HL-60/S4 treated with retinoic acid at 250 ng/mL for 4 days and 3 days (cell line): ENCODE data around the gene BMP6.

ENCODE experiments used
- in situ Hi-C: fragments of 300-500 bp; cut with MboI; formaldehyde crosslinking; loops from 2 replicates; pipeline ENCODE4 v1.7.0; 2022; ENCODE audit warnings: low sequenced_read_pairs

The BMP6 gene

GRCh38 chr6:7917729-7918128 lies 191.8 kb downstream of the BMP6 start:
- in situ Hi-C loops = no loop called here

GRCh38 chr6:7918403-7918802 lies 192.5 kb downstream of the BMP6 start:
- in situ Hi-C loops = no loop called here

DNA sequence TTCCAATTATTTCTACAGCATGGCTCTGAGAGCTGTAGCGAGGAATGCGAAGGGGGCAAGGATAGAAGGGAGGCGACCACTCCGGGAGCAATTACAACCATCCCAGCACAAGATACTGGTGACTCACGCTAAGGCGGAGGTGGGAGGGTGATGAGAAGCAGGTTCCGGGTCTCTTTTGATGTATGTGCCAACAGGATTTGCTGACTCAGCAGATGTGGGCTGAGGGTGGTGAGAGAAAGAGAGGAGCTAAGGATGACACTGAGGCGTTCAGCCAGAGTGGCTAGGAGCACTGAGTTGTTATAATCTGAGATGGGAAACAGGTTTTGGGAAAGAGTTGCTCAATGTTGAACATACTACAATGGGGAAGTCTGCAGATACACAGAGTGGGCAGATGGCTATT lies 194.0 kb downstream of the BMP6 start:
- in situ Hi-C loops = no loop called here

GRCh38 chr6:7920425-7920824 lies 194.5 kb downstream of the BMP6 start:
- in situ Hi-C loops = no loop called here

GRCh38 chr6:7921046-7921445 lies 195.1 kb downstream of the BMP6 start:
- in situ Hi-C loops = no loop called here

GRCh38 chr6:7921632-7922092 lies 195.8 kb downstream of the BMP6 start:
- in situ Hi-C loops = no loop called here

GRCh38 chr6:7922596-7922995 lies 196.7 kb downstream of the BMP6 start:
- in situ Hi-C loops = no loop called here

GRCh38 chr6:7924867-7925266 lies 199.0 kb downstream of the BMP6 start:
- in situ Hi-C loops = no loop called here
